Epithelial cell of prostate (primary cell): Measurements from ENCODE around the gene SATB1.
"Not testable (repeated sequence)": the region's sequence is repeated elsewhere in the genome, so short reads cannot be mapped to it uniquely, and the experiment has no call there.

ENCODE experiments used
- DNase-seq: peaks from one replicate; pipeline ENCODE4 v3.0.0-alpha.2; 2011; ENCODE audit warnings: low read depth, low spot score
- H3K27ac ChIP-seq: fragments of 450-650 bp; 2 replicates; pipeline ENCODE4 v1.5.1; 2017; ENCODE audit warnings: mild to moderate bottlenecking

SATB1 gene

GRCh38 chr3:18424729-18425640, at the start of gene SATB1:
Gene SATB1 (minus strand): TSS chr3:18425339. CDS start chr3:18420967, 4,372 bp downstream.
- H3K27ac ChIP-seq, result peak within 1 kb of the TSS; percentile 38
- DNase-seq, result peak; percentile 5

GRCh38 chr3:18474202-18474601, 49.1 kb upstream of the SATB1 start:
- no peak for DNase-seq
- H3K27ac ChIP-seq, result no peak overlapping the region

GRCh38 chr3:18469775-18470174, 44.6 kb upstream of the SATB1 start:
- DNase-seq, result no peak

GRCh38 chr3:18466136-18466535, 41.0 kb upstream of the SATB1 start:
- no peak for DNase-seq
- H3K27ac ChIP-seq, result no peak overlapping the region

More at GRCh38 chr3:18469775-18470174, 44.6 kb upstream of the SATB1 start:
- H3K27ac ChIP-seq, result no peak overlapping the region

- DNase-seq, result no peak
- no peak overlapping the region for H3K27ac ChIP-seq
These were observed 29.6 kb upstream of the SATB1 start for GRCh38 chr3:18454766-18455165.

- not testable (repeated sequence) for DNase-seq, H3K27ac ChIP-seq
These were observed 24.5 kb upstream of the SATB1 start for GRCh38 chr3:18449618-18450017.

GRCh38 chr3:18447720-18448119, 22.6 kb upstream of the SATB1 start:
- DNase-seq, result no peak
- H3K27ac ChIP-seq, result no peak overlapping the region

- DNase-seq, result no peak
- H3K27ac ChIP-seq, result no peak overlapping the region
These were observed 21.1 kb upstream of the SATB1 start for GRCh38 chr3:18446149-18446825.

GRCh38 chr3:18445401-18446148, 20.4 kb upstream of the SATB1 start:
- no peak for DNase-seq
- no peak overlapping the region for H3K27ac ChIP-seq

- H3K27ac ChIP-seq, result no peak overlapping the region
- no peak for DNase-seq
These were observed 19.7 kb upstream of the SATB1 start for GRCh38 chr3:18444595-18445400.

GRCh38 chr3:18443665-18444594, 18.8 kb upstream of the SATB1 start:
- DNase-seq, result no peak

GRCh38 chr3:18442756-18443664, 17.9 kb upstream of the SATB1 start:
- H3K27ac ChIP-seq, result no peak overlapping the region
- DNase-seq, result no peak

More at GRCh38 chr3:18443665-18444594, 18.8 kb upstream of the SATB1 start:
- H3K27ac ChIP-seq, result no peak overlapping the region

- H3K27ac ChIP-seq, result no peak overlapping the region
- DNase-seq, result no peak
These were observed 16.4 kb upstream of the SATB1 start for GRCh38 chr3:18441551-18441950.

GRCh38 chr3:18440066-18440722, 15.1 kb upstream of the SATB1 start:
- H3K27ac ChIP-seq, result no peak overlapping the region
- no peak for DNase-seq

- no peak for DNase-seq
- H3K27ac ChIP-seq, result no peak overlapping the region
These were observed 14.1 kb upstream of the SATB1 start for GRCh38 chr3:18439281-18439680.

GRCh38 chr3:18438586-18438985, 13.4 kb upstream of the SATB1 start:
- no peak for DNase-seq
- no peak overlapping the region for H3K27ac ChIP-seq

GRCh38 chr3:18436213-18436612, 11.1 kb upstream of the SATB1 start:
- no peak overlapping the region for H3K27ac ChIP-seq
- DNase-seq, result no peak
